Activated CD8-positive, alpha-beta memory T cell treated with anti-CD3 and anti-CD28 coated beads, Interleukin-2, amount 50 U/mL, for 24 hours (primary cell): Measurements from ENCODE around the gene C11orf24.
"Not testable (repeated sequence)": the region's sequence is repeated elsewhere in the genome, so short reads cannot be mapped to it uniquely, and the experiment has no call there.

ENCODE experiments used
- DNase-seq: peaks from one replicate; pipeline ENCODE4 v3.0.0-alpha.2; 2020; ENCODE audit errors: extremely low read depth

C11orf24 gene

DNA sequence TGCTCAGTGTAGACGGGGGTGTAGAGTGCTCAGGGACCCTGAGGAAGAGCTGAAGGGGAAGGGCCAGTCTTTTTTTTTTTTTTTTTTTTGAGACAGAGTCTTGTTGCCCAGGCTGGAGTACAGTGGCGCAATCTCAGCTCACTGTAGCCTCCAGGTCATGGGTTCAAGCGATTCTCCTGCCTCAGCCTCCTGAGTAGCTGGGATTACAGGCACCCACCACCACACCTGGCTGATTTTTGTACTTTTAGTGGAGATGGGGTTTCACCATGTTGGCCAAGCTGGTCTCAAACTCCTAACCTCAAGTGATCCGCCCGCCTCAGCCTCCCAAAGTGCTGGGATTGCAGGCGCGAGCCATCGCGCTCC, 27.7 kb upstream of the C11orf24 start:
- not testable (repeated sequence) for DNase-seq

DNA sequence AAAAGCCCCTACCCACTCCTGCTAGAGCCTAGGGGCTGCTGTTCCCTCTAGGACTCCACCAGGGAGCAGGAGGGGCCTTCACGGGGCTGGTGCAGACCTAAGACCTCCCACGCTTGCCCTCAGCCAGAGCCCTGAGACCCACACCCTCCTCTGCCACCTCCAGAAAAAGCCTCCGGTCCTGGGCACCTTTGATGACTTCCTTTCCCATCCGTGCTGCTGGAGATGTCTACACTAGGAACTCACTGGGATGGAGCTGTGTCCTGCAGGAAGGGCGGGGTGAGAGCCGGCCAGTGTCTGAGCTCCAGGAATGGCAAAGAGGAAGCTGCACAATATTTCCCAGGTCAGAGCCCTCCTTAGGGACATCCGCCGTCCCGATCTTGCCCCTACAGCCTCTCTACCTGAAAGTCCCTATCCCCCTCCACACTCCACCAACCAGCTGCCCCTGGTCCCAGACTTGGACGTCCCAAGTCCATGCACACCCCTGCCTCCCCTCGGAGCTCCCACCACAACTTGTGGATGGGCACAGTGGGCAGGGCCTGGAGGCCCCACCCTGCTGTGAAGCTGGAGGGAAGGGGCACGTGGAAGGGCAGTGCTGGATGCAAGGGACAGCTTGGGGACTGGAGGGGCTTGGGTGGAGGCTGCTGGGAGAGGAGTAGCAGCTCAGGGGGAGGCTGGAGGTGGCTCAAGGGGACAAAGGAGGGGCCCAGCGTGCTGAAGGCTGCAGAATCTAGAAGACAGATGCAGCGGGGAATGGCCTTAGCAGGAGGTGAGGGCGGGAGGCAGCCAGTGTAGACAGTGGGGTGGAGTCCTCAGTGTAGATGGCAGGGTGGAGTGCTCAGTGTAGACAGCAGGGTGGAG, 27.1 kb upstream of the C11orf24 start:
- DNase-seq, result no peak

DNA sequence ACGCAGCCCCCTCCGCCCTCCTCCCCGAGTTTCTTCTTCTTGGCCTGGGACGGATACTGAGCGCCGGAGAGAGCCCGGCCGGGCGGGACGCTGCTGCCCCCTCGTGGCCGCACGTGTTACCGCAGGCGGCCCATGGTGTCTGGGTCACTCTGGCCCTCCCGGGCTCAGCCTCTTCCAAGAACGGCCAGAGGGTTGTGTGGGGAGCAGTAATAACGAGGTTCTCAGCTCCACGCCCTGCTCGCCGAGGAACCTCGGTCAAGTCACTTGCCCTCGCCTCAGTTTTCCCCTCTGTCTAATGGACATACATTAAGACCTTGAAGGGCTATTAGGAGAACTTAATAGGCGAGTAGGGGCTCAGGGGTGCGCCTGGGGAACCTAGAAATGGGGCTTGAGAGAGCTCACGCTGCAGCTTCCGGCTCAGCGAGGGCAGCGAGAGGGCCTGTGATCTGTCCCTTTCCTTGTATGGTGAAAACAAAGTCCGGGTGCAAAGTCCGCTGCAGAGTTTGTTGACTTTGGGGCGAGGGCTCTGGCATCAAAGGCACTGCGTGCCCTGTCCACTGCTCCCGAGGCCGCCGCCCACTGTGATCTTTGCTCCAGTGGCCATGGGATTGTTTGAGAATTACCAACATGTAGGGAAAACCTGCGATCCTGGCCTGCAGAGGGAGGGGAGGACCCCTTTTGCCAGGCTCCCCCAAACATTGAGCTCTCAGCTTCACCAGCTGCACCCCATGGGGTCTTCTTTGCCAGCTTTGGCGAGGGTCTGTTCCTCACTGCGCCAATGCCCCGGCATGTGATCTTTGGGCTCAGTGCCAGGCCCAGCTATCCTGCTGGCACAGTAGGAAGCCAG, 26.3 kb upstream of the C11orf24 start:
- DNase-seq, result peak; percentile 47

DNA sequence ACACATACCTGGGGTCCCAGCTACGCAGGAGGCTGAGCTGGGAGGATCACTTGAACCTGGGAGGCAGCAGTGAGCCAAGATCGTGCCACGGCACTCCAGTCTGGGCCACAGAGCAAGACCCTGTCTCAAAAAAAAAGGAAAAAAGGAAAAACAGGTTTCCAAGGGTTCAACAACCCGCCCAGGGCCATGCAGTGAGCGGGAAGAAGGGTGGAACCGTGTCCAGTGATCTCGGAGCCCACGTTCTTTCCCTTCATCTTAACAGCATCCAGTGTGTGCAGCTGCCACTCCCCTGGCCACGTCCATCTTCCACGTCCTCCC, 25.7 kb upstream of the C11orf24 start:
- no peak for DNase-seq

DNA sequence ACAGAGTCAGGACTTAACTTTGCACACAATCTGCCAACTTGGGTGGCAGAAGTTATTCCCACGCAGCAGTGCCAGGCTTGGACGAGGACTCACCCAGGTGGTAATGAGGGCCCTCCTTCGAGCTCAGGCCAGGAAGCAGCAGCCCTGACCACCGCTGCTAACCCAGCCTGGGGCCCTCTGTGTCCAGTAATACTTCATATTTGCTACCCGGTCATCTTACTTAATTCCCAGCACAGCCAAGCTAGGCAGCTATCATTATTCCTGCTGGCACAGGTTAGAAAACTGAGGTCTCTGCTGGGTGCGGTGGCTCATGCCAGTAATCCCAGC, 25.2 kb upstream of the C11orf24 start:
- no peak for DNase-seq

DNA sequence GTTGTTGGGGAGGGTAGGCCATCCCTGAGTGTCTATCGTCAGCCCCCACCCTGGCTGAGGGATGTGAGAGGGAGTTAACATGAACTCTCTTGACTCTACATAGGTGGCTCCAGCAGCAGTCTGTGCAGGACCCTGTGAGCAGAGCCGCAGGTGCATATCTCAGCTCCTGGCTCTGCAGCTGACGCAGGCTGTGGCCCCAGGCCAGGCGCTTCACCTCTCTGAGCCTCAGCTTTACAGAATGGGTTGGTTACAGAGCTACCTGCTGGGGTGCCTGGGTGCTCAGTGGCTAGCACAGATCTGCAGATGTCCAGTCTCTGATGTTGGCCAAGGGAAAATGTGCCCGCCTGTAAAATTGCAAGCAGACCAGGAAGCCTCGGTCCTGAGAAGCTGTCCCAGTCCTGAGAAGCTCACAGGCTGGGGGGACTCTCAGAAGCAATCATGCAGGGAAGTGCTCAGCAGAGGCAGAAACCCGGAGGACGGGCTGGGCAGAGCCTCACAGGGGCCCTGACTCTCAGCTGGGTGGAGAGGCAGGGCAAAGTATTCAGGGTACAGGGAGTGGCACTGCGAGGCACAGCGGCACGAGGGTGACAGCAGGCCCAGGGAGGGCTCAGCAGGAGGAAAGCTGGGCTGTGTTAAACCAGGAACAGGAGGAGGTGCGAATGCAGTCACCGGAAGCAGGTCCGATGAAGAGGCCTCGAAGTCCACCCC, 24.7 kb upstream of the C11orf24 start:
- no peak for DNase-seq

DNA sequence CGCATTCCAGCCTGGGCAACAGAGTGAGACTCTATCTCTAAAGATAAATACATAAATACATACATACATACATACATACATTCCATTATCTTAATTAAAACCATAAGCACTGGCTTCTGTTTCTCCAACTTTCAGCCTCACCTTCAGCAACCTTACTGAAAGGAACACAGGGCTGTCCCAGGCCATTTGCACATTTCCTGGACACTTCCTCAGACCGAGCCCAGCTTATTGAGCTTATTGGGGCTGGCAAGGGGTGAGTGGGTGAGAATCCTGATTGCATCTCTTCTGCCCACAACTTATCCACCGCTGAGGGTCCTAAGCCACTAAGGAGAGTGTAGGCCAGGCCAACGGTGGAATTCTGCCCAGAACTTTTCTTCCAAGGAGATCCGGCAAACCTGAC, 24.2 kb upstream of the C11orf24 start:
- no peak for DNase-seq

DNA sequence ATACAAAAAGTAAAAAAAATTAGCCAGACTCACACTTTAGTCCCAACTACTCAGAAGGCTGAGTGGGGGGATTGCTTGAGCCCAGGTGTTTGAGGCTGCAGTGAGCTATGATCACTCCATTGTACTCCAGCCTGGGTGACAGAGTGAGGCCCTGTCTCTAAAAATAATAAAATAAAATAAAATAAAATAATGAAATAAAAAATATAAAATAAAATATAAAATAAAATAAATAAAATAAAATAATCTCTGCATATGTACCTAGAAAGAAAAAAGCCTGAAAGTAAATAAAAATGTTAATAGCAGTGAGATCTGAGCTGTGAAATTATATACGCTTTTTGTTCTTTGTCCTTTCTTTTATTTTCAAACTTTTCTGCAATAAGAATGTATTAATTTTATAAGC, 23.5 kb upstream of the C11orf24 start:
- DNase-seq, result no peak

DNA sequence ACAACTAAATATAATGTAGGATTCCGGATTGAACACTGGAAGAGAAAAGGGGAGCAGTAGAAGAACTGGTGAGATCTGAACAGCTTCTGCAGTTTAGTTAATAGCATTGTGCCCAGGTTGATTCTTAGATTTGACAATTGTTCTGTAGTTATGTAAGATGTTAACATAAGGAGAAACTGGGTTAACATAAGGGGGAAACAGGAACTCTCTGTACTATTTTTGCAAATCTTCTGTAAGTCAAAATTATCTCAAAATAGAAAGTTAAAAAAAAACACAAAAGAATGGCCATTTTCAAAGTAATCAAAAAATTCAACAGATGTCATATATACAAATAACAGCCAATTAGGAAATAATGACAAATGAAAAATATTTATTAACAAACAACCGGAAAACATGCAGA, 21.9 kb upstream of the C11orf24 start:
- DNase-seq, result no peak

DNA sequence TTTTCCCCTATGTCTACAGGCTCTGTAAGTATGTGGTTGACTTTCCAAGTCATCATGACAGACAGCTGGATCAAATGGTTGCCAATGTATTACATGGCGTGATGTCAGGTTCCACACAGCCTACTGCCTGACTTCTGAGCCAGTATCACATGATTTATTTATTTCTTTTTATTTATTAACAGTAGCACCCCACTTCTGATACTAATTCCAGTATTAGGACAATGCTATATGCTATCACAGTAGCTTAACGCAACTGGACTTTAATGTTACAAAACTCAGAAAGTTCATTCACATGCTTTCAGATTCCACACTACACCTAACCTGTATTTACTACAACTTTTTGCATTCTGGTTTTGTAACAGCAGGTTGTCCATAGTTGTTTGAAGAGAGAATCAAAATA, 17.7 kb upstream of the C11orf24 start:
- DNase-seq, result no peak

DNA sequence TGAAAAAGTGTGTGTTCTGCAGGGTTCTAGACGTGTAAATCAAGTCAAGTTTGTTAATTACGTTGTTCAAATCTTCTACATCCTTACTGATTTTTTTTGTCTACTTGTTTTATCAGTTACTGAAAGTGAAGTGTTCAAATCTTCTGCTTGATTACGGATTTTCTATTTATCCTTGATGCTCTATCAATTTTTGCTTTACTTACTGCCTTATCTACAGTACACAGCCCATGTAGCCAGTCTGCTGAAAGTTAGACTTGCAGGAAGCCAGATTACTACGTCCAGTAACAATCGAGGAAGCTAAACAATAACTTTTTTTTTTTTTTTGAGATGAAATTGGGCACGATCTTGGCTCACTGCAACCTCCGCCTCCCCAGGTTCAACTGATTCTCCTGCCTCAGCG, 15.6 kb upstream of the C11orf24 start:
- DNase-seq, result no peak

DNA sequence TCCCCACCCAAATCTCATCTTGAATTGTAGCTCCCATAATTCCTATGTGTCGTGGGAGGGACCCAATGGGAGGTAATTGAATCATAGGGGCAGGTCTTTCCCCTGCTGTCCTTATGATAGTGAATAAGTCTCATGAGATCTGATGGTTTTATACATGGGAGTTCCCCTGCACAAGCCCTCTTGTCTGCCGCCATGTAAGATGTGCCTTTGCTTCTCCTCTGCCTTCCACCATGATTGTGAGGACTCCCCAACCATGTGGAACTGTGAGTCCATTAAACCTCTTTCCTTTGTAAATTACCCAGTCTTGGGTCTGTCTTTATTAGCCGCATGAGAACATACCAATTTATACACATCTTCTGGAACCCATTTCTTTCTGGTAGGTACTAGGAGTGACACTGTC, 12.8 kb upstream of the C11orf24 start:
- not testable (repeated sequence) for DNase-seq

DNA sequence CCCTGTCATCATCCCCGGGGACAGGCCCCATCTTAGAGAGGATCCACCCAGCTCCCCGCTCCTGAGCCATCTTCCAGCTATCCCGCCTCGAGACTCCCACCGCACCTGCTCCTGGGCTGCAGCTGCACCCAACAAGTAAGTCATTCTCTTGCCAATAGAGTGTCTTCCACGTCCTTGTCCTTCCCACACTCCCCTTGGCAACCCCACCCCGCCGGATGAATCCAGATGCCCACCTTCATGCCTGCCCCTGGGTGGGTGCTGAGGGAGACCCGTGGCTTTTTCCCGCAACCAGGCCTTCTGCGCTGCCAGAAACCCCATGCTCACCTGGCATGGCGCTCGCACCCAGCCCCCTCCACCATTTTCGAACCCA, 11.1 kb upstream of the C11orf24 start:
- no peak for DNase-seq

DNA sequence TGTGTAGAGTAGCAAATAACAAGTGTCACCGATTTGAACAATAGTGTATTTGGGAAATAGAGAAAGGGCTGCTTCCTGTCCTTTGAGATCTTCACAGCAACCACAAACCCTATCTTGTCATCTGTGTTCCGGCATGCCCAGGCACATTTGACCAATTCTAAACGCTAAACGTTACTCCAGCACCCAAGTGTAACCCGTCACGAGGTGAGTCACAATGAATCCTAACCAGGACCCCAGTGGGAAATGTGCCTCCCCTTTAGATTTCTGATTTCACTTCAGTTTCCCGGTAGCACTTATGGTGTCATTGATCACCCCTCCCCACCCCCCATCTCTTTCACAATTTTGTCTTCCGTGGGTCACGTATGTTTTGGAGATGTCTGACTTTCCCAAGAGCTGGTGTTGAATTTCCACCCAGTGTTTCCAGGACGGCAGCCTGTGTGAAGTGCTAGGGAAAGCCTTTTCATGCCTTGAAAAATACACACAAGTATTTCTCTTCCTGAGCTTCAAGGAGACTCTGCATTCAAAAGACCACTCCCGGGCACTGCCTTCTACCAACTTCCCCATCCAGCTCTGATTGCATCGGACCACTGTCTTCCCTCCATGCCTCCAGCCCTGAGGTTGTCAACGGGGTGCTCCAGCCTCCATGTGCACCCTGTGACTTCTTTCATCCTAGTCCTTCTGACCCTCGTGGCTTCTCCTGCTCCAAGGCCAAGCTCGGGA, 10.5 kb upstream of the C11orf24 start:
- DNase-seq, result peak; percentile 23

DNA sequence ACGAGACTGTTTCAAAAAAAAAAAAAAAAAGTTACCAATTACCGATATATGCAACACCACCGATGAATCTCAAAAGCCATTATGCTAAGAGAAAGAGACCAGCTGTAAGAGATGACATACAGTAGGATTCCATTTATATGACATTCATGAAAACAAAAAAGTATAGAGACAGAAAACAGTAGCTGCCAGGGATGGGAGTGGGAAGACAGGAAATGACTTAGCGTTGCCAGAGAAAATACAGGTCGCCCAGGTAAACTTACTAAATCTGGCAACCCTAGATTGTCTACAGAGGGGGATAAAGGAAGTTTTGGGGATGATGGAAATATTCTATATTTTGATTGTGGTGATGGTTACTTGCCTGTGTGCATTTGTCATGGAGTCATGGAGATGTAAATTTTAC, 7.9 kb upstream of the C11orf24 start:
- DNase-seq, result no peak

DNA sequence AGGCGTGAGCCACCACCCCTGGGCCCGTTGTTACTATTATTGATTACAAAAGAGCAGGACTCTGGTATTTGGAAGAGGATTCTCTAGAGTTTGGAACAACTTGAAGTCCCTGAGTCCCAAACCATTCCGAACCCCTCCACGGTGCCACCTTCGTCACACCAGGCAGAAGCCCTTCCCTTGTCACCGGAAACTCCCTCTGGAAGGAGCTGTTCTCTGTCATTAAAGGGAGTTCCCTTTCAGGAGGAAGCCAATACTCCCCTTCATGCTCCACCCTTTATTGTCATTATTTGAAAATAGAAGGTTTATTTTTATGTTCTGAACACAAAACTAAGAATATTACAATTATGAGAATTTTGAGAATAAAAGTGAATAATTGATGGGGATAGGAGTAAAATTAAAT, 5.1 kb upstream of the C11orf24 start:
- no peak for DNase-seq

DNA sequence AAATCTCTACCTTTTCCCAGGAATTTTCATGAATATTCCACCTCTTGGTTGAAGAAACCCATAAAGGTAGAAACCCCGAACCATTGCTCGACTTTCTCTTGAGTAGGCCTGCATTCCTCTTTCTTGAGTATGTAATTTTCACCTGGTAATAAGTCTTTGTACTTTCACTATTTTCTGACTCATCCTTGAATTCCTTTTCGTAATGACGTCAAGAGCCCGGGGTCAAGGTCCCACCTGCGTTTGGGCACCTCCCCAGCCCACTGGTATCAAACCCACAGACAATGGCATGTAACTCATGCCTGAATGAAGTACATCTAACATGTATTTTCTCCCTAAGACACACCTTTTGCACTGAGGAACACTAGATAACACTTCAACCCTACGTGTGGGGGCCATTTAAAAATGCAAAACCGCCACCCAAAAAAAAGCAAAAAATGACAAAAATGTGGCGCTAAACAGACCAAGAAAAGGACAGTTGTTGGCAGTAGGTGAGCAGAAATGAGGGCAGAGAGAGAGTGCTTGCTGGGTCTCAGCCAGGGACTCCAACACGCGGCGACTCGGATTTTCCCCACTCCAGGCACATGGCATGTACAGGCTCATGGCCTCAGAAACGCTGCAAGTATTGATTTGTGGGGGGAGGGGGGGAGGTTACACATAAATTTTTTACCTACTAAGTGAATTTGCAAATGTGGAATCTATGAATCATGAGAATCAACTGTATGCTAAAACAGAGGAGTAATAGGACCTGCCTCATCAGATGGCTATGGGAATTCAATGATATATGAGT, 4.1 kb upstream of the C11orf24 start:
- no peak for DNase-seq

DNA sequence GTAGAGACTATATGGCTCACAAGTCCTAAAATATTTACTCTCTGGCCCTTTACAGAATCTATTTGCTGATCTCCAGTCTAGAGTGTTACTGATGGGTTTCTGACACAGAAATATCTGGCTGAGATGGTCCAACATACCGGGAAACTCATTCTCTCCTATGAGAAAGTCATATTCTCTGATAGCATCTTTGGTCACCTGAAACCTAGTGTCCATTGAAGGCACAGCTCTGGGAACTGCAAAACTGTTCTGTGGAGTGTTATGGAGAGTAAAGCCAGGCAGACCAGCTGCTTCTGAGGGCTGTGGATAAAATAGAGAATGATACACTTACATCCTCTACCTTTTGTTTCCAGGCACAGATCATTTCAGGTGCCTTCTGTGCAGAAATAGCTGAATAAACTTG, 2.5 kb upstream of the C11orf24 start:
- no peak for DNase-seq

DNA sequence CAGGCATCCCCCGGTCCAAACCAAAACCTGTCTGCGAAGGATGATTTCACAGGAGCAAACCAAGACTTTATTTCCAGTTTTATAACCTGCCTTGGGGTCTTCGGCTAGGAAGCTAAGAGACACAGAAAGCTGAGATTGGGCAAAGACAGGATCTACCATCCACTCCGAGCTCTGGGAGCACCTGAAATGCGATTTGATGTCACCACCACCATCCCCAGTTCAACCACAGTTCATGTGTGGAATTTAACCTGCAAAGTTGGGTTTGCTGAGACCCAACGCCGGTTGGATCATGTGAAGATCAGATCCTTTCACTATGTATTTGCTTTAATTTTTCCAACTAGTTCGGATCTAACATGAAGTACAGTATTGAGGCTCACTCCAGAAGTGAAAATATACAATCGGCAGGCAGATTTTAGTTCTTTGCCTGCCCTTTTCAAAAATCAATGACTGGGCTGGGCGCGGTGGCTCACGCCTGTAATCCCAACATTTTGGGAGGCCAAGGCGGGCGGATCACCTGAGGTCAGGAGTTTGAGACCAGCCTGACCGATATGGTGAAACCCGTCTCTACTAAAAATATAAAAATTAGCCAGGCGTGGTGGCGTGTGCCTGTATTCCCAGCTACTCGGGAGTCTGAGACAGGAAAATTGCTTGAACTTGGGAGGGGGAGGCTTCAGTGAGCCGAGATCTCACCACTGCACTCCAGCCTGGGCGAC, 1.4 kb upstream of the C11orf24 start:
- DNase-seq, result no peak

DNA sequence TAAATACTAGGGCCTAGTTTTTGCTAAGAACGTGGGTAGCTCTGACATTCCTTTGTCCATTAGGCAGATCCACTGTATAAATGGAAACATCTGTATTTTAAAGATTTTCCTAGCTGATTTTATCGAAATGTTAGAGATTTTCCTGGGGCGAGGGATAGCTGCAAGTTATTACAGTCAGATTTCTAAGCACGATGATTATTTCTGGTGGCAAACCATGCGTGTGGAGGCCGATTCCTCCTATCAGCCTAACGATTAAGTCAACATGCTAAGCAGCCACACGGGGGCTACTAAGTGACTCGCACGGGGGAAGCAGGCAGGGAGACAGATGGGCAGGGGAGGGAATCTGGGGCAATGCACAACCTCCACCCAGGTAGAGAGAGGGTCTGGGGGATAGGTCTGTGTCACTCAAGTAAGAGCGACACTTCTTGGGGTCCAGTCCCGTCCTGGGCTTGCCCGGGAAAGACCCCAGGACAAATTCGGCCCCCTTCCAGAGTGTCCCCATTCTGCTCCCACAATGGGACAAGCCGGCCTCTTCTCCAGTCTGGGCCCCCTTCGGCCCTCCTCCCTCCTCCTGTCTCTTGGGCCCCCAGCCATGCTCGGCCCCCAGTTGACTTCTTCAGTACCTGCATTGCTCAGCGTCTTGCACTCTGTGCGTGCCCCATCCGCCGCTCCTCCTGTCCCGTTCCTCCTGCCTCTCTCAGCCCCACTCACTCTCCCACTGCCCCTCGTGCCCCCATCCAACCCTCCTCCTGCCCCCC, 571 bp downstream of the C11orf24 start:
- DNase-seq, result peak; percentile 17
